SK-N-SH treated with all-trans-retinoic acid at 6 μM for 48 hours (cell line): Measurements from ENCODE around the gene AGR3.

Experiments used
- CSRNP3 ChIP-seq: fragments of 250-450 bp; sonication (Bioruptor Pico); IDR thresholded peaks from 2 replicates; pipeline ENCODE4 v1.5.1; 2021; ENCODE audit warnings: mild to moderate bottlenecking, moderate library complexity
- ESRRG ChIP-seq: fragments of 250-450 bp; sonication (Bioruptor Pico); IDR thresholded peaks from 2 replicates; pipeline ENCODE4 v1.6.1; 2021; ENCODE audit warnings: mild to moderate bottlenecking
- POU6F1 ChIP-seq: fragments of 250-450 bp; sonication (Bioruptor Pico); IDR thresholded peaks from 2 replicates; pipeline ENCODE4 v1.8.0; 2021; ENCODE audit warnings: low read depth, mild to moderate bottlenecking, moderate library complexity, borderline replicate concordance
- TCF4 ChIP-seq: fragments of 250-450 bp; sonication (Bioruptor Pico); IDR thresholded peaks from 2 replicates; pipeline ENCODE4 v1.8.0; 2021; ENCODE audit warnings: mild to moderate bottlenecking, moderate library complexity, borderline replicate concordance
- ZNF565 ChIP-seq: fragments of 450-650 bp; formaldehyde crosslinking; conservative IDR thresholded peaks from 2 replicates; pipeline ENCODE4 v1.5.0; 2020; ENCODE audit warnings: low read depth, mild to moderate bottlenecking, moderate library complexity

- TF ChIP-seq CSRNP3: no peak
- no peak for TF ChIP-seq POU6F1 (CRISPR knock-in tag)
- no peak for TF ChIP-seq ESRRG (CRISPR knock-in tag)
- TF ChIP-seq ZNF565: no peak
- no peak for TF ChIP-seq TCF4 (CRISPR knock-in tag)
These were observed at the start of gene AGR3 for GRCh38 chr7:16881844-16882243.
